IMR-90 (cell line): ENCODE data around the gene NR5A2. TPM values are rescaled to one million over a fixed set of nuclear protein-coding genes. Genes with fewer than 3 reads are reported as not detected.

Experiments used
- ATAC-seq: fragments of 200-7000 bp; cut with Tn5 transposase; 2 replicates; pipeline ENCODE4 v1.9.1; 2020; ENCODE audit warnings: low read depth, mild to moderate bottlenecking, moderate library complexity
- BruUV-seq: library from RNA; stranded (reverse); fragments of 400-500 nt; replicated peaks from 2 replicates; lab custom pipeline; 2021; lab: Mats Ljungman, UMichigan
- CTCF ChIA-PET: fragments of 300-600 bp; formaldehyde crosslinking; extraction: SDS; loops from one replicate; lab custom pipeline; 2021; ENCODE audit warnings: antibody characterized with exemption; lab: Yijun Ruan, JAX
- POLR2A ChIA-PET: fragments of 300-600 bp; sonication (Branson Sonifier 250); formaldehyde crosslinking; loops from one replicate; lab custom pipeline; 2022; ENCODE audit warnings: antibody characterized with exemption; ENCODE audit not compliant: unreplicated experiment; lab: Charles Lee
- DNase-seq: peaks from one replicate; pipeline ENCODE4 v3.0.0; 2013
- H2AFZ ChIP-seq: replicated peaks from 2 replicates; pipeline ENCODE3; 2013; ENCODE audit warnings: low read length, mild to moderate bottlenecking; ENCODE audit not compliant: poor library complexity
- H2AK5ac ChIP-seq: 2 replicates; pipeline ENCODE4 v1.6.1; 2013; ENCODE audit warnings: low read depth, low read length, inconsistent platforms
- H2AK9ac ChIP-seq: replicated peaks from 2 replicates; pipeline ENCODE3; 2013; ENCODE audit warnings: mild to moderate bottlenecking, low read depth, low read length, moderate library complexity; ENCODE audit not compliant: poor library complexity
- H2BK120ac ChIP-seq: 2 replicates; pipeline ENCODE4 v1.6.1; 2013; ENCODE audit warnings: low read depth, low read length, inconsistent platforms
- H2BK15ac ChIP-seq: 3 replicates; pipeline ENCODE4 v1.6.1; 2013; ENCODE audit warnings: low read depth, low read length, inconsistent platforms
- H2BK20ac ChIP-seq: 2 replicates; pipeline ENCODE4 v1.6.1; 2013; ENCODE audit warnings: low read depth, mild to moderate bottlenecking, inconsistent platforms, low read length, moderate library complexity
- H2BK5ac ChIP-seq: 2 replicates; pipeline ENCODE4 v1.6.1; 2013; ENCODE audit warnings: mild to moderate bottlenecking, low read depth, low read length, inconsistent platforms; ENCODE audit not compliant: poor library complexity, severe bottlenecking
- H3K14ac ChIP-seq: replicated peaks from 2 replicates; pipeline ENCODE4 v1.6.1; 2013; ENCODE audit warnings: low read depth, low read length, inconsistent platforms
- H3K18ac ChIP-seq: 2 replicates; pipeline ENCODE4 v1.6.1; 2013; ENCODE audit warnings: low read depth, low read length, control low read depth
- H3K23ac ChIP-seq: 2 replicates; pipeline ENCODE4 v1.6.1; 2013; ENCODE audit warnings: low read depth, low read length, inconsistent platforms
- H3K27ac ChIP-seq: 2 replicates; pipeline ENCODE4 v1.5.1; 2013; ENCODE audit warnings: mild to moderate bottlenecking, control low read depth, low read length; ENCODE audit not compliant: insufficient read depth
- H3K27me3 ChIP-seq: 2 replicates; pipeline ENCODE4 v1.6.1; 2013; ENCODE audit warnings: low read length; ENCODE audit not compliant: control insufficient read depth, insufficient read depth
- H3K36me3 ChIP-seq: 2 replicates; pipeline ENCODE4 v1.6.1; 2013; ENCODE audit warnings: low read length, mixed read lengths; ENCODE audit not compliant: control insufficient read depth, insufficient read depth
- H3K4ac ChIP-seq: 2 replicates; pipeline ENCODE4 v1.6.1; 2013; ENCODE audit warnings: low read depth, low read length, inconsistent platforms
- H3K4me1 ChIP-seq: 2 replicates; pipeline ENCODE4 v1.6.1; 2013; ENCODE audit warnings: low read length, mixed read lengths; ENCODE audit not compliant: control insufficient read depth, insufficient read depth
- H3K4me2 ChIP-seq: 2 replicates; pipeline ENCODE4 v1.6.1; 2013; ENCODE audit warnings: low read depth, mild to moderate bottlenecking, control low read depth, low read length, moderate library complexity
- H3K4me3 ChIP-seq: 2 replicates; pipeline ENCODE4 v1.5.1; 2013; ENCODE audit warnings: low read depth, mild to moderate bottlenecking, control low read depth, low read length, moderate library complexity; ENCODE audit not compliant: insufficient read depth
- H3K56ac ChIP-seq: 2 replicates; pipeline ENCODE4 v1.6.1; 2013; ENCODE audit warnings: low read length, inconsistent platforms; ENCODE audit not compliant: insufficient read depth; ENCODE audit errors: extremely low read depth
- H3K79me1 ChIP-seq, 2 experiments: 2 replicates each; pipeline ENCODE4 v1.6.1; 2013; ENCODE audit warnings: low read length in 2 of 2, inconsistent platforms in 1 of 2, low read depth in 1 of 2
- H3K9ac ChIP-seq: 2 replicates; pipeline ENCODE4 v1.6.1; 2013; ENCODE audit warnings: low read depth, low read length, control low read depth
- H3K9me1 ChIP-seq: 2 replicates; pipeline ENCODE4 v1.6.1; 2013; ENCODE audit warnings: low read length, inconsistent platforms; ENCODE audit not compliant: insufficient read depth
- H3K9me3 ChIP-seq: 2 replicates; pipeline ENCODE4 v1.6.1; 2013; ENCODE audit warnings: low read length; ENCODE audit not compliant: control insufficient read depth, insufficient read depth
- H4K20me1 ChIP-seq: 2 replicates; pipeline ENCODE4 v1.6.1; 2013; ENCODE audit warnings: low read length, inconsistent platforms; ENCODE audit not compliant: insufficient read depth
- H4K5ac ChIP-seq: 2 replicates; pipeline ENCODE4 v1.6.1; 2013; ENCODE audit warnings: mild to moderate bottlenecking, low read depth, low read length, control low read depth
- H4K8ac ChIP-seq, 2 experiments: 2 replicates each; pipeline ENCODE4 v1.6.1; 2013; ENCODE audit warnings: low read depth in 2 of 2, low read length in 2 of 2, control low read depth in 1 of 2, inconsistent platforms in 1 of 2
- H4K91ac ChIP-seq: 2 replicates; pipeline ENCODE4 v1.6.1; 2013; ENCODE audit warnings: low read depth, low read length, inconsistent platforms; ENCODE audit not compliant: insufficient read depth
- BHLHE40 ChIP-seq: fragments of 150-350 bp; IDR thresholded peaks from 2 replicates; pipeline ENCODE4 v1.6.1; 2016; ENCODE audit warnings: mild to moderate bottlenecking, low read depth, low read length
- CEBPB ChIP-seq: IDR thresholded peaks from 2 replicates; pipeline ENCODE4 v1.6.1; 2012; ENCODE audit warnings: low read depth, low read length, improper control_type of control experiment
- CHD1 ChIP-seq: IDR thresholded peaks from 2 replicates; pipeline ENCODE4 v1.6.1; 2012; ENCODE audit warnings: low read depth, low read length, improper control_type of control experiment
- CTCF ChIP-seq: conservative IDR thresholded peaks from 2 replicates; pipeline ENCODE4 v1.5.1; 2012; ENCODE audit warnings: mild to moderate bottlenecking, low read depth, low read length, improper control_type of control experiment
- ELK1 ChIP-seq: fragments of 150-350 bp; IDR thresholded peaks from 2 replicates; pipeline ENCODE4 v1.6.1; 2016; ENCODE audit warnings: low read depth, mild to moderate bottlenecking, low read length, moderate library complexity, borderline replicate concordance
- FOS ChIP-seq: fragments of 150-350 bp; IDR thresholded peaks from 2 replicates; pipeline ENCODE4 v1.6.1; 2016; ENCODE audit warnings: low read depth, low read length
- MAFK ChIP-seq: IDR thresholded peaks from 2 replicates; pipeline ENCODE4 v1.6.1; 2012; ENCODE audit warnings: low read depth, low read length, improper control_type of control experiment
- MAZ ChIP-seq: IDR thresholded peaks from 2 replicates; pipeline ENCODE4 v1.6.1; 2012; ENCODE audit warnings: low read depth, mild to moderate bottlenecking, low read length, improper control_type of control experiment, moderate library complexity, borderline replicate concordance
- MXI1 ChIP-seq: IDR thresholded peaks from 2 replicates; pipeline ENCODE4 v1.6.1; 2012; ENCODE audit warnings: low read depth, mild to moderate bottlenecking, low read length, moderate library complexity, borderline replicate concordance
- NFE2L2 ChIP-seq: fragments of 150-350 bp; IDR thresholded peaks from 2 replicates; pipeline ENCODE4 v1.6.1; 2016; ENCODE audit warnings: low read depth, mild to moderate bottlenecking, low read length
- POLR2A ChIP-seq: IDR thresholded peaks from 2 replicates; pipeline ENCODE4 v1.6.1; 2012; ENCODE audit warnings: mild to moderate bottlenecking, low read depth, low read length
- RAD21 ChIP-seq: IDR thresholded peaks from 2 replicates; pipeline ENCODE4 v1.6.1; 2012; ENCODE audit warnings: low read length, improper control_type of control experiment
- RCOR1 ChIP-seq: IDR thresholded peaks from 2 replicates; pipeline ENCODE4 v1.6.1; 2012; ENCODE audit warnings: mild to moderate bottlenecking, low read length, improper control_type of control experiment; ENCODE audit not compliant: insufficient replicate concordance
- RFX5 ChIP-seq: IDR thresholded peaks from 2 replicates; pipeline ENCODE4 v1.8.0; 2012; ENCODE audit warnings: low read depth, mild to moderate bottlenecking, low read length, moderate library complexity
- SMC3 ChIP-seq: fragments of 150-350 bp; IDR thresholded peaks from 2 replicates; pipeline ENCODE4 v1.6.1; 2016; ENCODE audit warnings: low read depth, mild to moderate bottlenecking, antibody characterized with exemption, low read length, moderate library complexity
- USF2 ChIP-seq: fragments of 150-350 bp; IDR thresholded peaks from 2 replicates; pipeline ENCODE4 v1.6.1; 2017; ENCODE audit warnings: mild to moderate bottlenecking, antibody characterized with exemption, low read length, low read depth
- WGBS, 2 experiments: methylation state at CpG; one replicate each; pipeline versions ENCODE4 v1.1.5 to v1.1.7; 2013; ENCODE audit warnings: missing lambda C conversion rate in 2 of 2; ENCODE audit not compliant: insufficient read length in 1 of 2; ENCODE audit errors: extremely low coverage in 2 of 2; 5-methylcytosine and 5-hydroxymethylcytosine counted together
- dilution Hi-C: fragments of 300-500 bp; cut with HindIII; formaldehyde crosslinking; loops from one replicate; pipeline ENCODE4 v1.14.3; 2018; ENCODE audit warnings: low sequenced_read_pairs; ENCODE audit not compliant: unreplicated experiment
- in situ Hi-C: fragments of 300-500 bp; cut with MboI; formaldehyde crosslinking; loops from 3 replicates; pipeline ENCODE4 v1.14.3; 2019; ENCODE audit warnings: low sequenced_read_pairs, inconsistent platforms, mixed read lengths
- intact Hi-C: fragments of 100-400 bp; cut with micrococcal nuclease; formaldehyde crosslinking; loops from 2 replicates; pipeline ENCODE4 v1.10.0; 2022
- polyA plus RNA-seq, 3 experiments: library from polyadenylated mRNA; depleted of rRNA; stranded (reverse); fragments of >200 nt; gene quantifications; 2 replicates each; pipeline ENCODE4 v1.2.3, GENCODE V29; 2012; ENCODE audit warnings: low replicate concordance in 1 of 3
- total RNA-seq: library from RNA; depleted of rRNA; stranded (reverse); fragments of >200 nt; gene quantifications from 2 replicates; pipeline ENCODE4 v1.2.3, GENCODE V29; 2012

Gene NR5A2
- total and polyA plus RNA-seq, 2 of the 4 experiments (the other 2 are of a cell fraction) = 0.03 to 0.18 TPM

GRCh38 chr1:199995096-199995685 is 32.3 kb upstream of the NR5A2 start:
- no peak overlapping the region for H3K4ac ChIP-seq
- H3K27ac ChIP-seq = no peak overlapping the region
- H2BK20ac ChIP-seq = no peak overlapping the region
- no peak overlapping the region for H3K18ac ChIP-seq
- no peak overlapping the region for H4K5ac ChIP-seq
- no peaks in the 10 kb centered on the region for H3K9me1 ChIP-seq
- no peaks in the 10 kb centered on the region; the same call in 1 of the 2 replicates for H3K27me3 ChIP-seq
- no peak overlapping the region for H3K14ac ChIP-seq
- CTCF ChIA-PET = no interaction called here
- no peak overlapping the region for H2AK9ac ChIP-seq
- ATAC-seq (no peak), DNase-seq (no peak)
- BruUV-seq = no TSS peak
- no peak overlapping the region for H3K4me3 ChIP-seq
- TF ChIP-seq MAZ = no peak
- TF ChIP-seq NFE2L2 = no peak
- TF ChIP-seq FOS = no peak
- TF ChIP-seq CTCF = no peak
- TF ChIP-seq MXI1 = no peak
- no peak for TF ChIP-seq USF2
- TF ChIP-seq RAD21 = no peak
- TF ChIP-seq RFX5 = no peak
- no peak for TF ChIP-seq BHLHE40
- TF ChIP-seq ELK1 = no peak
- no peak for TF ChIP-seq CHD1
- TF ChIP-seq MAFK = no peak
- TF ChIP-seq RCOR1 = no peak
- no peak for TF ChIP-seq CEBPB
- no peak for TF ChIP-seq POLR2A
- no peak for TF ChIP-seq SMC3
- 40% methylated on average over 2 of the region's 3 CpGs; no CpG with 5 or more reads in 1 of the 2 experiments for WGBS, 2 experiments
- intact Hi-C loops = no loop called here
- no peak overlapping the region for H3K4me2 ChIP-seq
- no peak overlapping the region for H2AFZ ChIP-seq
- no peak overlapping the region for H2BK15ac ChIP-seq
- H3K79me1 ChIP-seq = no peaks in the 10 kb centered on the region
- no peaks in the 10 kb centered on the region for H3K36me3 ChIP-seq
- H2BK5ac ChIP-seq = no peak overlapping the region
- H3K56ac ChIP-seq = no peak overlapping the region
- no peaks in the 10 kb centered on the region for H3K4me1 ChIP-seq
- POLR2A ChIA-PET = no interaction called here
- no peak overlapping the region for H3K23ac ChIP-seq
- H3K9ac ChIP-seq = no peak overlapping the region
- H2BK120ac ChIP-seq = no peak overlapping the region
- H4K91ac ChIP-seq = no peak overlapping the region
- no peak overlapping the region for H4K8ac ChIP-seq
- in situ Hi-C loops = no loop called here
- no peak overlapping the region for H2AK5ac ChIP-seq
- no peaks in the 10 kb centered on the region for H3K9me3 ChIP-seq
- H4K20me1 ChIP-seq = no peaks in the 10 kb centered on the region
- dilution Hi-C loops = no loop called here
